HG02973 (cell line): ENCODE results near the gene LMAN1L.
A peak's percentile ranks its signal among the peaks of the same experiment; 100 is the strongest.

ENCODE experiments used
- ATAC-seq: cut with Tn5 transposase; IDR thresholded peaks from one replicate; pipeline ENCODE4 v1.9.1; 2021; ENCODE audit warnings: moderate library complexity; ENCODE audit not compliant: unreplicated experiment

Gene LMAN1L

DNA sequence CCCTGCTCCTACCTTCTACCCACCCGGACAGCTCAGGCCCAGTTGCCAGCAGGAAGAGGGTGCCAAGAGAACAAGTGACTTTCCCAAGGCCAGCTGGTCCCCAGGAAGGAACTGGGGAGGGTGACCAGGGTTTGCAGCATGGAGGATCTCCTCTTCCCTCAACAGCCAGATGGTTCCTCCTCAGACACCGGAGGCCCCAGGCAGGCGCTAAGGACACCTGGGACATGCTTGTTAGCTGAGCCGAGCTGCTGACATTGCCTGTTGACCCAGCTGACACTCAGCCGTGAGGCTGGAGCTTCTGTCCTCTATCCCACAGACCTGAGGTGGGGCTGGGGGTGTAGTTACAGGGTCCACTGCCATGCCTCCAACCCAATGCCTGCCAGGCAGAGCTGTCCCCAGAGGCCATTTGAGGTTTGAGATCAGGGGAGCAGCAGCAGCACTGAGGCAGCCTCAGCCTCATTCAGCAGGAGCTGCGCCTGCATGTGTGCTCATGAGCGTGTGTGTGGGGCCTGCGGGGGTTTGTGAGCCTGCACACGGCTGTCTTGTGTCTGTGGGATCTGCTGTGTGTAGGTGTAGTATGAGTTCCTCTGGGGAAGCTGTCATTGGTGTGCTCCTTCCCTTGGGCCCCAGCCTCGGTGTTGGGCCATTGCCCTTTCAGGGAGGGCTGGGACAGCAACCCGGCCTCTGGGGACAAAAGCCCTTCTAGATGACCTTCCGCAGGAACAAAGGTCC lies 20.9 kb downstream of the LMAN1L start:
- ATAC-seq: no peak

- no peak for ATAC-seq
These were observed 22.7 kb downstream of the LMAN1L start for GRCh38 chr15:74835312-74835823.

GRCh38 chr15:74836846-74837245 lies 24.2 kb downstream of the LMAN1L start:
- ATAC-seq: no peak

DNA sequence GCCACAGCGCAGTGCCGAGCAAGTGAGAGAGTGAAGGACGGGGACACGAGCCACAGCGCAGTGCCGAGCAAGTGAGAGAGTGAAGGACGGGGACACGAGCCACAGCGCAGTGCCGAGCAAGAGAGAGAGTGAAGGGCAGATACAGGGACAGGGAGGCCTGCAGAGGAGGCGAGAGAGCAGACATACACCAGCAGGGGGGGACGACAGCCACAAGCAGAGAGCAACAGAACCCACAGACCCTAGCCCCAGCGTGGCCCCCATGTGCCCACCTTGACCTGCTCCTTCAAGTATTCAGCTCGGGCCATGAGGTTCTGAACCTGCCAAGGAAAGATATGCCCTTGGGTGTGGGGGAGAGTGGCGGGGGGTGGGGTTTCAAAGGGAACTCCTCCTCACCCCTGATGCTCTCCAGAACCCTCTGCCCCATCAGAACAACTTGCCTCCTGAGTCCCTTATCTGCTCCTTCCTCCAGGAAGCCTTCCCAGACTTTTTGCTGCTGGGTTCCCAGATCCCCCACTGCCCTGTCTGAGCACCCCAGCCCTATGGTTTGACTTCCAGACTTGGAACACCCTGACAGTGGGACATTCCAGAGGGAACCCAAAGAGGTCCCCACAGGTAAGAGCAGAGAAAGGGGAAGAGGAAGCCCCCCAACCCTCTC lies 25.0 kb downstream of the LMAN1L start:
- ATAC-seq: no peak

- no peak for ATAC-seq
These were observed 25.5 kb downstream of the LMAN1L start for GRCh38 chr15:74838137-74838516.

GRCh38 chr15:74838746-74839525 lies 26.3 kb downstream of the LMAN1L start:
- no peak for ATAC-seq

GRCh38 chr15:74839526-74840395 lies 27.1 kb downstream of the LMAN1L start:
- no peak for ATAC-seq

DNA sequence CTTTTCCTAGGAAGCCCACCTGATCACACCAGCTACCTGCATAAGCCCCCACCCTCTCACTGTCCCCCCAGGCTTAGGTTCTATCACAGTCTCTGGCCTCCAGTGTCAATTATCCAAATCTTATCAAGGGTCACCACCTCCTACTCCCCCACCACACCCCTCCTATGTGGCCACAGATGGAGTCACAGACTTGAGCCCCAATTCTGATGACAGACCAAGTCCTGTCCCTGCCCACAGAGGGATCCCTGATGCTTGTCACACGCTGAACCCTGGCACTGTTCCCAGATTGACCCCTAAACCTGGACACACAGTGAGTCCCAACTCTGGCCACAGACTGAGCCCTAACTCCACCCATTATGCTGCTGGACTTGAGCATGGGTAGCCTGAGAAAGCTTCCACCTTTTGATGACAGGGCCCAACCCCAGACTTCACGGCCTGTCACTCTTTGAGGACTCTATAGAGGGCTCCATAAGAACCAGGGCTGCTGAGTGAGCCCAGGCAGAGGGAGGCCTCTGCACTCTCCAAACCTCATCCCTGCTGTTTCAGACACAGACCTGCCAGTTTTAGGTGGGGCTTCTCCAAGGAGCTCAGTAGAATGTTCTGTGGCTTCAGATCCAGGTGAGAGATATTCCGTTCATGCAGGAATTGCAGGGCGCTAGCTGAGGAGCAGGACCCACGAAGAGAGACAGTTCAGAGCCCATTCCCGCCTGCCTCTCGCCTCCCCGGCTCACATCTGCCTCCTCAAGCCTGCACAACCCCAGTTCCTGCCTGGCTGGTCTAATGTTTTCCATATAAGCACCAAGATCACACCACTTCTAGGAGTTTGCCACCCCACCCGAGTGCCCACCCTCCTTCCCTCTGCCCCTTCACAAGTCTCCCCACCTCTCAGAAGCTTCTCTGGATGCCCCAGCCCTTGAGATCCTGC lies 28.5 kb downstream of the LMAN1L start:
- ATAC-seq: no peak

GRCh38 chr15:74841891-74842373 lies 29.3 kb downstream of the LMAN1L start:
- no peak for ATAC-seq

GRCh38 chr15:74842581-74843444 lies 30.2 kb downstream of the LMAN1L start, which contains the start of gene ULK3:
ULK3 (minus strand) TSS chr15:74843156; CDS start chr15:74843105, 51 bp downstream.
- ATAC-seq: peak; percentile 77

- ATAC-seq: no peak
These were observed 30.8 kb downstream of the LMAN1L start for GRCh38 chr15:74843445-74843828.

DNA sequence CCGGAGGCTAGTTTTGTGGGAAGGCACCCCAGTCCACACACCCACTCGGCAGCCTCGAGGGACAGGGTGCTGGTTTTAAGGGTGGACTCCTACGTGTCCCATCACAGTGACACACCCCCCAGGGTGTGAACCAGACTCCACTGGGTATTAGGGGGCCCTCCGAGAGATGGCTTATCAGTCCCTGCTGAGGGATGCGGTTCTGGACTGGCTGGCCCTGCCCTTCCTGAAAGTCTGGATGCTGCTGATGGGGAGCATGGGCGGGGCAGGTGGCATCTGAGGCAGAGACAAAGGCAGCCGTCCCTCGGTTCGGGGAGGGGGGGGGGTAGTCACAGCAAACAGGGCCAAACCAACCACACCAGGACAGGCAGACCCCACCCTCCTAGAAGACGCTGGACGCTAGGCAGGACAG lies 31.3 kb downstream of the LMAN1L start:
- no peak for ATAC-seq

DNA sequence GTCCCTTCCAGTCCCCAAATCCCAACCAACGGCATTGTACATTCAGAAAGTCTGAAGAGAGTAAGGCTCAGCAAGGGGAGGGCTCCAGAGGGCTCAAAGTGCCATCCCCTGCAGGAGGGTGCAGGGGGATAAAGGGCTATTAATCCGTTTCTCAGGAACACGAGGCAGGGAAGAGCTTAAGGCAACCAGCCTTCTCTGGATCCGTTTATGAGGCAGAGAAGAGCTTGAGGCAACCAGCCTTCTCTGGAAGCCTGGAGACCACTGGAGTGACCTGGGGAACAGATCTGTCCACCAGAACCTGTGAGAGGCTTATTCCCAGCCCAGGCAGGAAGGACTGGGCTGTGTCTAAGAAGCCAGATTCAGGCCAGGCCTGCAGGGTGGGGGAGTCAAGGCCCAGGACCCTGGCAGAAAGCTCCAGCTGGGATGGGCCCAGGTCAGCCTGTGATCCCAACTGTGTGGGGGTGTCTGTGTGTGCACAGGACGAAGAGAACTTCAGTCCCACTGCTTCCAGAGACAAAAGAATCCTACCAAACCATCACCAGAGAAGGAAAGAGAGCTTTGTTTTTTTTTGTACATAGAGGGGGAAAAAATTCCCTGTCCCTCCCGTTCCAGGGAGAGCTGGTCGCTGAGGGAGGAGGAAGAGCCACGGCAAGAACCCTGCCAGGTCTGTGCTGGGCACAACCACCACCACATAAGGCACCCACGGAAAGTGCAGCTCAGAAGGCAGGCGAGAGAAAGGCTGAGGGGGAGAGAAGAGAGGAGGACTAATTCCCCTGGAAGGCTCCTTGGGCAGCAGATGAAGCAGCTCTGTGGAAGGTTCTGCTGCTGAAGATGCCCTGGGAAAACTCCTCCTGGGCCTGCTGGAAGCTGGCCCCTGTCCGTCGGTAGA lies 31.9 kb downstream of the LMAN1L start:
- ATAC-seq: no peak

- no peak for ATAC-seq
These were observed 32.6 kb downstream of the LMAN1L start for GRCh38 chr15:74845208-74845568.

DNA sequence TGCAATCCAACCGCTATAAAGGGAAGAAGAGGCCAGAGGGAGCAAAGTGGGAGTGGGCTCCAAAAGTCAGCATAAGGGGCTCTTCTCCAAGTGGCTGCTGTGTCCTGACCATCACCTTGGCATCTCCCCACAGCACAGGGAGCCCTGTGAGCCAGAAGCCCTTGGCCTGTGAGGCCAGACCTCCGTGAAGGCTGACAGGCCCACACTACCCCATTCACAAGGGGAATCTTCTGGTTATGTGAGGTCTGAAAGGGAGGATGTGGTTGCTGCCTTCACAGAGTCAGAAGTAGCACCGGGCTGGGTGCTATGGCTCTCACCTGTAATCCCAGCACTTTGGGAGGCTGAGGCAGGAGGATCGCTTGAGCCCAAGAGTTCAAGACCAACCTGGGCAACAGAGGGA lies 32.9 kb downstream of the LMAN1L start:
- ATAC-seq: no peak

GRCh38 chr15:74847432-74847831 lies 34.8 kb downstream of the LMAN1L start:
- ATAC-seq: no peak

DNA sequence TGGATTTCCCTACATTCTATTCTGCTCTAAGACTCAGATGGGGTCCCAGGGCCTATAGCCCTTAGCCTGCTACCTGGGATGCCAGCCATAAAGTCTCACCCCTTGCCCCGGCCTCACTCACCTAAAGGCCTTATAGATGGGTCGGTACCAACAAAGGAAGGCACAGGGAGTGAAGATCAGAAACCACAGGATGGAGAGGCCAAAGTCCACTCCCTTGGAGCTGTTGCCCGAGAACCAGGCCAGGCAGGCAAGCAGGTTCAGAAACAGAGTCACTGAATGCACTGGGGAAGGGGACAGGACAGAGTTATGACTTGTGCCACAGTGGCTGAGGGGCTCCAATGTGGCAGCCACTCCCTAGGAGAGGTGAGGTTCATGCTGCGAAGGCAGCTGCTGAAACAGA lies 37.8 kb downstream of the LMAN1L start:
- no peak for ATAC-seq

DNA sequence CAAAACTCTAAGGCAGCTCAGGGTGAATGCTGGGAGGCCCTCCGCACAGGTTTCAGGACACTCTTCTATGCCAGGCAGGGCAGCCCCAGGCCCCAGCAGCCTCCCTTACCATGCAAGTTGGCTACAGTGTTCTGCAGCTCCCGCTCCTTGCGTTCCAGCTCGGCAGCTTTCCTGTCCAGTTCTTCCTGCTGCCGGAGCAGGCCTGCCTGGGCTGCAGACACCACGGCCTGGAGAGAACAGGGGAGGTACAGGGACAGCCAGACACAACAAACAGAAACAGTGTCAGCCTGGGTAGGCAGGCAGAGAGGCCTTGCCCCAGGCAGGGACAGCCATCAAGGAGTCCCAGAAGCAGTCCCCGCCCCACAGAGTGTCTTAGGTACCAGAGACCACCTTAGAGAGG lies 39.3 kb downstream of the LMAN1L start:
- no peak for ATAC-seq
